GM19467 (cell line): ENCODE data around the gene ZNF593OS.

Source experiments
- ATAC-seq: cut with Tn5 transposase; IDR thresholded peaks from one replicate; pipeline ENCODE4 v1.9.1; 2021; ENCODE audit warnings: mild to moderate bottlenecking, moderate library complexity; ENCODE audit not compliant: unreplicated experiment

Gene ZNF593OS

GRCh38 chr1:26127235-26128163 lies 44.1 kb downstream of the ZNF593OS start:
- ATAC-seq = no peak

GRCh38 chr1:26126321-26127084 lies 45.1 kb downstream of the ZNF593OS start:
- peak; percentile 69 for ATAC-seq

- ATAC-seq = no peak
These were observed 45.7 kb downstream of the ZNF593OS start for GRCh38 chr1:26125946-26126320.

- no peak for ATAC-seq
These were observed 46.2 kb downstream of the ZNF593OS start for GRCh38 chr1:26125382-26125781.

- no peak for ATAC-seq
These were observed 47.0 kb downstream of the ZNF593OS start for GRCh38 chr1:26124418-26125331.

- ATAC-seq = no peak
These were observed 48.4 kb downstream of the ZNF593OS start for GRCh38 chr1:26122988-26123973.

GRCh38 chr1:26121854-26122773 lies 49.5 kb downstream of the ZNF593OS start:
- ATAC-seq = no peak

- ATAC-seq = no peak
These were observed 51.6 kb downstream of the ZNF593OS start for GRCh38 chr1:26119892-26120608.
